NT2/D1 (cell line): ENCODE measurements around the gene KATNA1.

ENCODE experiments used
- SUZ12 ChIP-seq: IDR thresholded peaks from 2 replicates; pipeline ENCODE4 v1.6.1; 2011; ENCODE audit not compliant: insufficient read length, insufficient read depth; ENCODE audit errors: extremely low read depth
- YY1 ChIP-seq: IDR thresholded peaks from 2 replicates; pipeline ENCODE4 v1.6.1; 2011; ENCODE audit not compliant: insufficient read length, insufficient read depth
- ZNF274 ChIP-seq: IDR thresholded peaks from 2 replicates; pipeline ENCODE4 v1.6.1; 2011; ENCODE audit warnings: mild to moderate bottlenecking, low read depth, low read length

DNA sequence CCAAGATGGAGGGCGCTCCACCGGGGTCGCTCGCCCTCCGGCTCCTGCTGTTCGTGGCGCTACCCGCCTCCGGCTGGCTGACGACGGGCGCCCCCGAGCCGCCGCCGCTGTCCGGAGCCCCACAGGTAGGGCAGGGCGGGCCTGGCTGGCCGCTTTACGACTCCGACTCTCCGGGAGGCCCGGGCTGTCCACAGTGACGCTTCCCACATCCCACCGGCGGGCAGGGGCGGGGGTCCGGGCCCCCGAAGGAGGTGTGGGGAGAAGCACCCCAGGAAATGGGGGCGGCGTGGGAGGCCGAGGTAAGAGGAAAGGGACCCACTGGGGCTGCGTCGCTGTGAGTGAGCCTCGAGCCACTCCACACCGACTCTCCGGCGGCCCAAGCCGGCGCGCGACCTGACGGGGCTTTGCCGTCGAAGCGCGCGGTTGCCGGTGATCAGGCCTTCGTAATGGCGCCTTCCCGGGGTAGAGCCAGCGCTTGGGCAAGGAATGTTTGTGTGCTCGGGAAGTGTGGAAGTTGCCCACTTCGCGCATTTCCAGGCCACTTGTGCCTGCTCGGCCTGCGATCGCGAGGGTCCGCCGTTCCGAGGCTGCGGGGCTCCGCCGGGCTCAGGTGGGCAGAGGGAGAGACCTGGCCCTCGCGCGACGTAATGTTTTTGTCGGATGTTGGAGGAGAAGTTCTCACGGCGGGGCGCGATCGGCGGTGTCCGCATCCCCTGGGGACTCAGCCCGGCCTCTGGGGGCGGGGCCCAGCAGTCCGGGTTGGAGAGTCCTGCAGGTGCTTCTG is 81.9 kb downstream of the KATNA1 start:
- TF ChIP-seq ZNF274 (no peak), SUZ12 (no peak), YY1 (no peak)
